Measurements from ENCODE around the gene EHMT2.

DNA sequence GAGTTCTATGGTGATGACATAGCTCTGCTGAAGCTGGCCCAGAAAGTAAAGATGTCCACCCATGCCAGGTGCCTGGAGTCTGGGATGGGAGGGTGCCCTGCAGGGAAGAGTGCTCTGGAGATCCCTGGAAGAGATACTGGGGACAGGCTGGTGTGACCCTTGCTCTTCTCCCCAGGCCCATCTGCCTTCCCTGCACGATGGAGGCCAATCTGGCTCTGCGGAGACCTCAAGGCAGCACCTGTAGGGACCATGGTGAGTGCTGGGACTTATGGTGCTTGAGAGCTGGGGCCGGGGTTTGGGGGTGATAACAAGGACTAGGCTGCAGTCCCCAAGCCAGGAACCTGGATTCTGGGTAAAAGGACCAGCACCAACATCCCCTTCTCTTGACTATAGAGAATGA lies 46.2 kb upstream of the EHMT2 start:
- TF ChIP-seq POLR2AphosphoS5 (IDR thresholded peaks at IDR 0.05; ENCODE audit: low read depth, low read length), result no peak
- no peak for TF ChIP-seq POLR2A (IDR thresholded peaks at IDR 0.05; ENCODE audit: low read depth, low read length)

Measured in GM12892 (cell line).